GM18507 (cell line): ENCODE results near the gene NMRK1.

ENCODE experiments used
- DNase-seq: peaks from one replicate; pipeline ENCODE4 v3.0.0; 2011; ENCODE audit warnings: low read depth; ENCODE audit not compliant: insufficient read length; ENCODE audit errors: extremely low spot score
- FAIRE-seq: peaks from 2 replicates; lab custom pipeline; 2011; peaks lifted over from hg19 to GRCh38; lab: Jason Lieb, UNC

The NMRK1 gene

GRCh38 chr9:75067894-75068293 lies 20.1 kb downstream of the NMRK1 start:
- FAIRE-seq (no peak), DNase-seq (no peak)

- DNase-seq (no peak), FAIRE-seq (no peak)
Measured at GRCh38 chr9:75065510-75065909, 22.4 kb downstream of the NMRK1 start.

GRCh38 chr9:75064307-75065025 lies 23.5 kb downstream of the NMRK1 start:
- DNase-seq (no peak), FAIRE-seq (no peak)

GRCh38 chr9:75063556-75064305 lies 24.2 kb downstream of the NMRK1 start:
- DNase-seq (no peak), FAIRE-seq (no peak)

- FAIRE-seq, result no peak
- no peak for DNase-seq
Measured at GRCh38 chr9:75061169-75061568, 26.8 kb downstream of the NMRK1 start.

- DNase-seq (no peak), FAIRE-seq (no peak)
Measured at GRCh38 chr9:75054368-75055001, 33.5 kb downstream of the NMRK1 start.

- FAIRE-seq, result peak; percentile 21
- DNase-seq, result peak; percentile 12
Measured at GRCh38 chr9:75053869-75054268, 34.1 kb downstream of the NMRK1 start.

GRCh38 chr9:75051285-75051684 lies 36.7 kb downstream of the NMRK1 start:
- DNase-seq (no peak), FAIRE-seq (no peak)

- no peak for DNase-seq
- FAIRE-seq, result no peak
Measured at GRCh38 chr9:75047506-75047905, 40.4 kb downstream of the NMRK1 start.

GRCh38 chr9:75046725-75047345 lies 41.1 kb downstream of the NMRK1 start:
- FAIRE-seq (no peak), DNase-seq (no peak)

GRCh38 chr9:75041041-75041440 lies 46.9 kb downstream of the NMRK1 start:
- FAIRE-seq, result no peak

GRCh38 chr9:75039801-75040200 lies 48.2 kb downstream of the NMRK1 start:
- no peak for FAIRE-seq

More at GRCh38 chr9:75041041-75041440, 46.9 kb downstream of the NMRK1 start:
- DNase-seq, result no peak

GRCh38 chr9:75039009-75039408 lies 48.9 kb downstream of the NMRK1 start:
- no peak for FAIRE-seq

More at GRCh38 chr9:75039801-75040200, 48.2 kb downstream of the NMRK1 start:
- DNase-seq, result no peak

GRCh38 chr9:75036793-75037192 lies 51.2 kb downstream of the NMRK1 start:
- FAIRE-seq, result no peak
- DNase-seq, result no peak

More at GRCh38 chr9:75039009-75039408, 48.9 kb downstream of the NMRK1 start:
- DNase-seq, result no peak

- FAIRE-seq (peak; percentile 73), DNase-seq (no peak)
Measured at GRCh38 chr9:75033791-75034473, 54.0 kb downstream of the NMRK1 start.

- DNase-seq, result peak; percentile 25
Measured at GRCh38 chr9:75027187-75028107, 60.5 kb downstream of the NMRK1 start.

GRCh38 chr9:75023846-75024245 lies 64.1 kb downstream of the NMRK1 start:
- no peak for DNase-seq
- FAIRE-seq, result no peak

More at GRCh38 chr9:75027187-75028107, 60.5 kb downstream of the NMRK1 start:
- peak; percentile 75 for FAIRE-seq

GRCh38 chr9:75019654-75020053 lies 68.3 kb downstream of the NMRK1 start:
- FAIRE-seq (peak; percentile 31), DNase-seq (no peak)
